ENCODE measurements around the gene SSX7.
"Not testable (repeated sequence)": the region's sequence is repeated elsewhere in the genome, so short reads cannot be mapped to it uniquely, and the experiment has no call there.

The SSX7 gene

GRCh38 chrX:52654800-52655199 is at the start of gene SSX7:
TSS of gene SSX7 (minus strand) at chrX:52654900. CDS start at chrX:52653472, 1,428 bp downstream.
- not testable (repeated sequence) for DNase-seq (ENCODE audit: low read depth)

GRCh38 chrX:52692034-52692433 is 37.3 kb upstream of the SSX7 start:
- DNase-seq (ENCODE audit: low read depth) = not testable (repeated sequence)

GRCh38 chrX:52662218-52662617 is 7.5 kb upstream of the SSX7 start:
- not testable (repeated sequence) for DNase-seq (ENCODE audit: low read depth)

- not testable (repeated sequence) for DNase-seq (ENCODE audit: low read depth)
These were observed 775 bp upstream of the SSX7 start for GRCh38 chrX:52655475-52655874.

GRCh38 chrX:52650676-52651075 is 4.0 kb downstream of the SSX7 start:
- DNase-seq (ENCODE audit: low read depth) = not testable (repeated sequence)

GRCh38 chrX:52648956-52649355 is 5.7 kb downstream of the SSX7 start:
- DNase-seq (ENCODE audit: low read depth) = not testable (repeated sequence)

GRCh38 chrX:52628483-52628882 is 26.2 kb downstream of the SSX7 start:
- DNase-seq (ENCODE audit: low read depth) = not testable (repeated sequence)

GRCh38 chrX:52620661-52621060 is 34.0 kb downstream of the SSX7 start:
- DNase-seq (ENCODE audit: low read depth) = not testable (repeated sequence)

- DNase-seq (ENCODE audit: low read depth) = no peak
These were observed 45.7 kb downstream of the SSX7 start for GRCh38 chrX:52608961-52609360.

- DNase-seq (ENCODE audit: low read depth) = not testable (repeated sequence)
These were observed 51.5 kb downstream of the SSX7 start for GRCh38 chrX:52603151-52603550.

GRCh38 chrX:52598886-52599285 is 55.8 kb downstream of the SSX7 start:
- DNase-seq (ENCODE audit: low read depth) = no peak

GRCh38 chrX:52594658-52595057 is 60.0 kb downstream of the SSX7 start:
- no peak for DNase-seq (ENCODE audit: low read depth)
